Brain microvascular endothelial cell (primary cell): Measurements from ENCODE around the gene DLG2.

ENCODE experiments used
- DNase-seq: peaks from one replicate; pipeline ENCODE4 v3.0.0-alpha.2; 2020
- H3K27ac ChIP-seq: fragments of 250-450 bp; sonication (Bioruptor Pico); 2 replicates; pipeline ENCODE4 v1.5.1; 2020; ENCODE audit warnings: mild to moderate bottlenecking, moderate library complexity
- H3K27me3 ChIP-seq: fragments of 250-450 bp; sonication (Bioruptor Pico); replicated peaks from 2 replicates; pipeline ENCODE4 v1.5.1; 2020; ENCODE audit warnings: mild to moderate bottlenecking
- H3K36me3 ChIP-seq: fragments of 250-450 bp; sonication (Bioruptor Pico); replicated peaks from 2 replicates; pipeline ENCODE4 v1.5.1; 2020; ENCODE audit warnings: mild to moderate bottlenecking
- H3K4me3 ChIP-seq: 2 replicates; pipeline ENCODE4 v1.5.1; 2011; ENCODE audit warnings: low read depth, mild to moderate bottlenecking, control low read depth, low read length, moderate library complexity
- in situ Hi-C: cut with HindIII; loops from 2 replicates; pipeline ENCODE4 v1.10.0; 2017; ENCODE audit warnings: low sequenced_read_pairs, low pct_ligation_motif_present
- TF ChIP-seq, protein P1 (sequence below): IDR thresholded peaks from 2 replicates; pipeline ENCODE4 v1.5.1; 2011; ENCODE audit warnings: low read depth, mild to moderate bottlenecking, moderate library complexity, low read length, control low read depth, inconsistent platforms; ENCODE audit errors: missing control alignments

DLG2 gene

DNA sequence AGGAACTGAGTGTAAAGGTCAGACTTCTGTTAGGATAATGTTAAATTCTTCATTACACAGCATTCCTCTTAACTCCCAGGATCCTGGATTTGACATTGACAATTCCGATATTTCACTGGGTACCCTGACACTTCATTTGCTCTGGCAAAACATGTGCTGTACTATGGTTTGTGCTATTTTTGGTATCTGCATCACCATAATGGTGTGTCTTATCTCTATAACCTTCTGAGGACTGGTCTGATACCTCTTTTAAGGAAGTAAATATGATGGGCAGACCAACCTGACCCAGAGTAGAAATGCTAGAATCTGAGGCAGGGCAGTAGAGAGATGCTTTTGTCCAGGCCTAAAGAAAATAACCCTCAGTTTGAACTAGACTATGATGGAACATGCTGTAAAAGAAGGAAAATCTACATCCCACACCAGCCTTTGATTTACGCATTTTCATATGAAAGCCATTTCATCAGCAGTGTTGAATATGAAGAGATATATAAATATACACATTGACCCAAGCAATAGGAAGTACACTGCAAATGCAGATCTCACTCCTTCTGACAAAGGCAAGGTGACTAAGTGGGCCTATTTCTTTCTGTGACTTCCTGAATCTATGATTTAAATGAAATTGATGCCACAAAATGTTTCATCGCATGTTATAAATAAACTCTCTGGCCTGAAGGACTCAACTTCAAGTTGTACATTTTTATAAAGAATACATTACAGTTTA, 966.7 kb downstream of the DLG2 start:
- TF ChIP-seq, protein P1, sequence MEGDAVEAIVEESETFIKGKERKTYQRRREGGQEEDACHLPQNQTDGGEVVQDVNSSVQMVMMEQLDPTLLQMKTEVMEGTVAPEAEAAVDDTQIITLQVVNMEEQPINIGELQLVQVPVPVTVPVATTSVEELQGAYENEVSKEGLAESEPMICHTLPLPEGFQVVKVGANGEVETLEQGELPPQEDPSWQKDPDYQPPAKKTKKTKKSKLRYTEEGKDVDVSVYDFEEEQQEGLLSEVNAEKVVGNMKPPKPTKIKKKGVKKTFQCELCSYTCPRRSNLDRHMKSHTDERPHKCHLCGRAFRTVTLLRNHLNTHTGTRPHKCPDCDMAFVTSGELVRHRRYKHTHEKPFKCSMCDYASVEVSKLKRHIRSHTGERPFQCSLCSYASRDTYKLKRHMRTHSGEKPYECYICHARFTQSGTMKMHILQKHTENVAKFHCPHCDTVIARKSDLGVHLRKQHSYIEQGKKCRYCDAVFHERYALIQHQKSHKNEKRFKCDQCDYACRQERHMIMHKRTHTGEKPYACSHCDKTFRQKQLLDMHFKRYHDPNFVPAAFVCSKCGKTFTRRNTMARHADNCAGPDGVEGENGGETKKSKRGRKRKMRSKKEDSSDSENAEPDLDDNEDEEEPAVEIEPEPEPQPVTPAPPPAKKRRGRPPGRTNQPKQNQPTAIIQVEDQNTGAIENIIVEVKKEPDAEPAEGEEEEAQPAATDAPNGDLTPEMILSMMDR, result no peak
- H3K27ac ChIP-seq, result no peak overlapping the region

DNA sequence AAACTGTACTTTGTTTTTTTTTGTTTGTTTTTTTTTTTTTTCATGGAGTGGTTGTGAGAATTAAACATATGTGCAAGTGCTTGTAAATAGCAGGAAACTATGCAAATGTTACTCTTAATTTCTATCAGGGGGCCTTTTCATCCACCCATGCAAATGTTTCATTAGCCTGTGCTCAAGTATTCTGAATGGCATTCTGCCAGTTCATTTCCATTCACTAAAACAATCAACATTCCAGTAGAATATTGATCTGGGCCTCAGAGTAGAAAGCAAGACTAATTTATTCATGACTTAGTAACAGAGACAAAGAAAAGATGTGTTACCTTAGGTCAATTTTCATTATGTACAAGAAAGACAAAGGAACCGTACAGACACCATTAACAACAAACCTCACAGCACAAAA, 971.4 kb downstream of the DLG2 start:
- Histone ChIP-seq H3K27me3 (no peaks in the 10 kb centered on the region), H3K36me3 (no peaks in the 10 kb centered on the region), H3K4me3 (no peak overlapping the region), H3K27ac (no peak overlapping the region)
- DNase-seq, result no peak
- in situ Hi-C loops, result no loop called here
- TF ChIP-seq, protein P1, result no peak

More for the DNA sequence above, 966.7 kb downstream of the DLG2 start:
- in situ Hi-C loops, result no loop called here
- H3K36me3 ChIP-seq, result no peaks in the 10 kb centered on the region
- no peaks in the 10 kb centered on the region for H3K27me3 ChIP-seq
- no peak overlapping the region for H3K4me3 ChIP-seq
- no peak for DNase-seq

DNA sequence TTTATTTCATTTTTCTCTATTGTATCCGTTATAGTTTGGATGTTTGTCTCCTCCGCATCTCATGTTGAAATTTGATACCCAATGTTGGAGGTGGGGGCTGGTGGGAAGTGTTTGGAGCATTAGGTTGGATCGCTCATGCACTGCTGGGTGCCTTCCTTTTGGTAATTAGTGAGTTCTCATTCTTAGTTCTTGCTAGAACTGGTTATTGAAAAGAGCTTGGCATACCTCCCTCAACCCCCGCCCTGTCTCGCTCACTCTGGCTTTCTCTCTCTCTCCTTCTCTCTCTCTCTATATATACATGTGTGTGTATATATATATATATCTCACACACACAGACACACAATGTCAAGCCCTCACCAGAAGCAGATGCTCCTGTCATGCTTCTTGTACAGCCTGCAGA, 978.7 kb downstream of the DLG2 start:
- Histone ChIP-seq H3K27me3 (no peaks in the 10 kb centered on the region), H3K36me3 (no peaks in the 10 kb centered on the region), H3K27ac (no peak overlapping the region), H3K4me3 (no peak overlapping the region)
- in situ Hi-C loops, result no loop called here
- DNase-seq, result no peak
- TF ChIP-seq, protein P1, result no peak

DNA sequence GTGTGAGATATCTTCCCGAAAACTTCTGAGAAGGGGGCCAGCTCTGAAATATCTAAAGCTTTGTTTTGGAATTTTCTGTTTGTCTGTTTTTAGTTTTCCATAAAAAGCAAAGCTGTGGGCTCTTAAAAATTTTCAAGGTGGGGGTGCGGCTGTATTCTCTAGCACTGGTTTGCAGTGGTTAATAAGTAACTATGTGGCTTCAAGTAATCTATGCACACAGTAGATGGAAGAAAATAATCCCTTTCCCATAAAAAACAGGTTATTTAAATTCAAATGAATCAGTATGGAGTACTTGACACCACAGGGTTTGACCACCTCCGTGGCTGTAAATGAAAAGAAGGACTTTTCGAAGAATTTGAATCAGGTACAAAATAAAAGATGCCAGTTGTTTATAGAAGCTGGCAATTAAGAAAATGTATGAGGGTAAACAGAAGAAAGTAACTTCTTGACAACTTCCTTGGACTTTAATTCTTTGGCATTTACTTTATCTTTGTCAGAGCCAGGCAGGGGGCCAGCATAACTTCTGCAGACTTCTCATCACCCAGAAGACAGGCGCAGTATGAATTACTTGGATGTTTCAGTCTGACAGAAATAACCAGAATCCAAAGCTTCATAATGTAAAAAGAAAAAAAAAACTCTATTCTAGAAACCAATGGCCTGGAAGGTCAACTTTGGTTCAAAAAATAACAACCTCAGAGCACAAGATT, 981.0 kb downstream of the DLG2 start:
- no peak for DNase-seq
- in situ Hi-C loops, result no loop called here
- H3K36me3 ChIP-seq, result no peaks in the 10 kb centered on the region
- H3K4me3 ChIP-seq, result no peak overlapping the region
- H3K27ac ChIP-seq, result no peak overlapping the region
- TF ChIP-seq, protein P1, result no peak
- no peaks in the 10 kb centered on the region for H3K27me3 ChIP-seq

DNA sequence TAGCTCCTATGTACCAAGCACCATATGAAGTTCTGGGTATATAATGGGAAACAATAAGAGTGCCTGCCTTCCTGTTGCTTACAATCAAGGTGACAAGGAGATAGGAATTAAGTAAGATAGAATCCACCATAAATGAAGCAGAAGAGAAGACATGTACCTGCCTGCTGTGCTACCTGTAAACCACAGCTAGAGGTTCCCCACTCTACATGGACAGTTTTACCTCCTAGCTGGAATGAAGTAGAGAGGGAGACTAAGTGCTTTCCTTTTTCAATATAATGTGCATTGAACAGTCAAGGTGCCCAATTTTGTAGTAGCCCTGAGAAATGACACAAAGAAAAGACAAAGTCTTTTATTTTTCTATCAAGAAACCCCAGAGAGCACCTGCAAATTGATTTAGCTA, 984.6 kb downstream of the DLG2 start:
- H3K4me3 ChIP-seq, result no peak overlapping the region
- H3K27me3 ChIP-seq, result no peaks in the 10 kb centered on the region
- TF ChIP-seq, protein P1, result no peak
- no peak for DNase-seq
- H3K36me3 ChIP-seq, result no peaks in the 10 kb centered on the region
- H3K27ac ChIP-seq, result no peak overlapping the region
- in situ Hi-C loops, result no loop called here
